K562 (cell line): Measurements from ENCODE around the gene FERMT3. TPM values are rescaled to one million over a fixed set of nuclear protein-coding genes. Genes with fewer than 3 reads are reported as not detected.

Source experiments
- DLX4 ChIP-seq: fragments of 250-450 bp; sonication (Bioruptor Pico); IDR thresholded peaks from 2 replicates; pipeline ENCODE4 v1.6.1; 2021; ENCODE audit warnings: mild to moderate bottlenecking
- IFI16 ChIP-seq: fragments of 250-450 bp; sonication (Bioruptor Pico); IDR thresholded peaks from 2 replicates; pipeline ENCODE4 v2.1.2; 2022; ENCODE audit warnings: mild to moderate bottlenecking, inconsistent platforms
- KDM1A ChIP-seq, 2 experiments: fragments of 450-650 bp; IDR thresholded peaks; 2 replicates each; pipeline ENCODE4 v1.6.1; 2016; ENCODE audit warnings: mild to moderate bottlenecking in 2 of 2
- MAX ChIP-seq: sonication (generic); formaldehyde crosslinking; IDR thresholded peaks from 2 replicates; pipeline ENCODE4 v1.9.0; 2022; ENCODE audit warnings: mild to moderate bottlenecking, missing genetic modification reagents
- NFATC3 ChIP-seq: fragments of 450-650 bp; IDR thresholded peaks from 2 replicates; pipeline ENCODE4 v1.6.1; 2017; ENCODE audit warnings: mild to moderate bottlenecking
- NKRF ChIP-seq: fragments of 450-650 bp; IDR thresholded peaks from 2 replicates; pipeline ENCODE4 v1.6.1; 2016; ENCODE audit warnings: borderline replicate concordance
- NONO ChIP-seq, 2 experiments: fragments of 200-400 bp in 1 of 2; fragments of 450-650 bp in 1 of 2; formaldehyde crosslinking in 1 of 2; IDR thresholded peaks; 2 replicates each; pipeline ENCODE4 v1.6.1; 2017; ENCODE audit warnings: low read depth in 2 of 2, mild to moderate bottlenecking in 2 of 2, moderate library complexity in 2 of 2, low read length in 1 of 2
- POLR2H ChIP-seq: IDR thresholded peaks from 2 replicates; pipeline ENCODE4 v1.6.1; 2016; ENCODE audit warnings: missing genetic modification characterization, low read depth, mild to moderate bottlenecking, control low read depth, missing compliant biosample characterization, moderate library complexity
- SMAD3 ChIP-seq: fragments of 450-650 bp; formaldehyde crosslinking; conservative IDR thresholded peaks from 2 replicates; pipeline ENCODE4 v1.4.0; 2020; ENCODE audit warnings: mild to moderate bottlenecking
- SP1 ChIP-seq: sonication (generic); formaldehyde crosslinking; IDR thresholded peaks from 2 replicates; pipeline ENCODE4 v1.8.1; 2022; ENCODE audit warnings: mild to moderate bottlenecking, missing genetic modification reagents
- TAL1 ChIP-seq: fragments of 450-650 bp; IDR thresholded peaks from 2 replicates; pipeline ENCODE4 v1.6.1; 2016; ENCODE audit warnings: mild to moderate bottlenecking
- TCF3 ChIP-seq: sonication (generic); formaldehyde crosslinking; IDR thresholded peaks from 2 replicates; pipeline ENCODE4 v1.4.0; 2020; ENCODE audit warnings: mild to moderate bottlenecking, missing genetic modification reagents
- ZC3H4 ChIP-seq: sonication (generic); formaldehyde crosslinking; IDR thresholded peaks from 2 replicates; pipeline ENCODE4 v1.9.0; 2021; ENCODE audit warnings: missing genetic modification reagents, borderline replicate concordance
- ZFP1 ChIP-seq: fragments of 450-650 bp; formaldehyde crosslinking; IDR thresholded peaks from 2 replicates; pipeline ENCODE4 v1.4.0; 2020; ENCODE audit warnings: mild to moderate bottlenecking, mixed read lengths
- ZNF232 ChIP-seq: sonication (generic); formaldehyde crosslinking; IDR thresholded peaks from 2 replicates; pipeline ENCODE4 v1.8.0; 2022; ENCODE audit warnings: mild to moderate bottlenecking, missing genetic modification reagents
- ZNF830 ChIP-seq: fragments of 250-450 bp; sonication (Bioruptor Pico); IDR thresholded peaks from 2 replicates; pipeline ENCODE4 v1.5.0; 2021; ENCODE audit warnings: mild to moderate bottlenecking
- polyA plus RNA-seq, 8 experiments: library from polyadenylated mRNA; depleted of rRNA in 4 of 8; stranded (reverse) in 5 of 8; unstranded in 3 of 8; fragments of >200 nt; fragmentation: Nextera tagmentation in 2 of 8; fragmentation: Illumina TruSeq in 1 of 8; extraction: Ambion mirVana in 2 of 8; extraction: Trizol in 1 of 8; gene quantifications; 2 replicates each; pipeline versions ENCODE4 v1.2.1 to v1.2.3, GENCODE V29; 2011 to 2014; ENCODE audit warnings: inconsistent platforms in 1 of 8, missing spikeins in 1 of 8
- total RNA-seq, 7 experiments: library from RNA; depleted of rRNA in 6 of 7; stranded (reverse); fragments of >200 nt in 6 of 7; fragmentation: Illumina TruSeq in 2 of 7; extraction: Trizol in 2 of 7; gene quantifications; 2 replicates each; pipeline versions ENCODE4 v1.2.1 to v1.2.3, GENCODE V29; 2011 to 2021; ENCODE audit warnings: low replicate concordance in 1 of 7
- TF ChIP-seq, protein P1 (sequence below): IDR thresholded peaks from 3 replicates; pipeline ENCODE4 v1.6.1; 2011; ENCODE audit warnings: borderline replicate concordance, mild to moderate bottlenecking; ENCODE audit not compliant: insufficient read length, insufficient read depth
- TF ChIP-seq, protein P2 (sequence below): sonication (generic); formaldehyde crosslinking; IDR thresholded peaks from 2 replicates; pipeline ENCODE4 v1.8.0; 2023; ENCODE audit warnings: mild to moderate bottlenecking, missing genetic modification reagents

The FERMT3 gene
- total and polyA plus RNA-seq, 9 of the 15 experiments (the other 6 are each of a cell fraction or from before 2014, with no cell fraction given), result 3.2 to 275 (median 79.7) TPM

- TF ChIP-seq, protein P1, sequence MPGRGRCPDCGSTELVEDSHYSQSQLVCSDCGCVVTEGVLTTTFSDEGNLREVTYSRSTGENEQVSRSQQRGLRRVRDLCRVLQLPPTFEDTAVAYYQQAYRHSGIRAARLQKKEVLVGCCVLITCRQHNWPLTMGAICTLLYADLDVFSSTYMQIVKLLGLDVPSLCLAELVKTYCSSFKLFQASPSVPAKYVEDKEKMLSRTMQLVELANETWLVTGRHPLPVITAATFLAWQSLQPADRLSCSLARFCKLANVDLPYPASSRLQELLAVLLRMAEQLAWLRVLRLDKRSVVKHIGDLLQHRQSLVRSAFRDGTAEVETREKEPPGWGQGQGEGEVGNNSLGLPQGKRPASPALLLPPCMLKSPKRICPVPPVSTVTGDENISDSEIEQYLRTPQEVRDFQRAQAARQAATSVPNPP, result no peak
- no peak for TF ChIP-seq ZC3H4
- TF ChIP-seq ZNF232, result no peak
- TF ChIP-seq TAL1, result peak; percentile 42
- peak; percentile 44; the same call in 1 of the 2 replicates for TF ChIP-seq SP1 (CRISPR knock-in tag)
- TF ChIP-seq NONO (IDR thresholded peaks at IDR 0.05; ENCODE audit: low read depth in 2 of 2, low read length in 1 of 2), result no peak
- no peak for TF ChIP-seq NFATC3
- TF ChIP-seq TCF3, result peak; percentile 72
- no peak for TF ChIP-seq ZFP1
- 0 out of 4 replicates have a peak, but pooled peaks of 1 of the 2 experiments have one; percentile 0 for TF ChIP-seq KDM1A (IDR thresholded peaks at IDR 0.05)
- TF ChIP-seq ZNF830 (CRISPR knock-in tag), result peak; percentile 55; the same call in 1 of the 2 replicates
- TF ChIP-seq DLX4 (CRISPR knock-in tag), result no peak
- no peak for TF ChIP-seq IFI16 (CRISPR knock-in tag)
- peak; percentile 84 for TF ChIP-seq POLR2H
- TF ChIP-seq MAX (CRISPR knock-in tag), result 0 out of 2 replicates have a peak, but pooled peaks have one; percentile 39
- peak; percentile 81 for TF ChIP-seq NKRF
- TF ChIP-seq, protein P2, sequence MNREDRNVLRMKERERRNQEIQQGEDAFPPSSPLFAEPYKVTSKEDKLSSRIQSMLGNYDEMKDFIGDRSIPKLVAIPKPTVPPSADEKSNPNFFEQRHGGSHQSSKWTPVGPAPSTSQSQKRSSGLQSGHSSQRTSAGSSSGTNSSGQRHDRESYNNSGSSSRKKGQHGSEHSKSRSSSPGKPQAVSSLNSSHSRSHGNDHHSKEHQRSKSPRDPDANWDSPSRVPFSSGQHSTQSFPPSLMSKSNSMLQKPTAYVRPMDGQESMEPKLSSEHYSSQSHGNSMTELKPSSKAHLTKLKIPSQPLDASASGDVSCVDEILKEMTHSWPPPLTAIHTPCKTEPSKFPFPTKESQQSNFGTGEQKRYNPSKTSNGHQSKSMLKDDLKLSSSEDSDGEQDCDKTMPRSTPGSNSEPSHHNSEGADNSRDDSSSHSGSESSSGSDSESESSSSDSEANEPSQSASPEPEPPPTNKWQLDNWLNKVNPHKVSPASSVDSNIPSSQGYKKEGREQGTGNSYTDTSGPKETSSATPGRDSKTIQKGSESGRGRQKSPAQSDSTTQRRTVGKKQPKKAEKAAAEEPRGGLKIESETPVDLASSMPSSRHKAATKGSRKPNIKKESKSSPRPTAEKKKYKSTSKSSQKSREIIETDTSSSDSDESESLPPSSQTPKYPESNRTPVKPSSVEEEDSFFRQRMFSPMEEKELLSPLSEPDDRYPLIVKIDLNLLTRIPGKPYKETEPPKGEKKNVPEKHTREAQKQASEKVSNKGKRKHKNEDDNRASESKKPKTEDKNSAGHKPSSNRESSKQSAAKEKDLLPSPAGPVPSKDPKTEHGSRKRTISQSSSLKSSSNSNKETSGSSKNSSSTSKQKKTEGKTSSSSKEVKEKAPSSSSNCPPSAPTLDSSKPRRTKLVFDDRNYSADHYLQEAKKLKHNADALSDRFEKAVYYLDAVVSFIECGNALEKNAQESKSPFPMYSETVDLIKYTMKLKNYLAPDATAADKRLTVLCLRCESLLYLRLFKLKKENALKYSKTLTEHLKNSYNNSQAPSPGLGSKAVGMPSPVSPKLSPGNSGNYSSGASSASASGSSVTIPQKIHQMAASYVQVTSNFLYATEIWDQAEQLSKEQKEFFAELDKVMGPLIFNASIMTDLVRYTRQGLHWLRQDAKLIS, result peak; percentile 25
- TF ChIP-seq SMAD3, result no peak
These were observed 950 bp downstream of the FERMT3 start (continued) for GRCh38 chr11:64207256-64208085.
